C4-2B (cell line): ENCODE results near the gene TMEM201.

Experiments used
- CTCF ChIP-seq: fragments of 450-650 bp; conservative IDR thresholded peaks from 2 replicates; pipeline ENCODE4 v1.5.1; 2017; ENCODE audit warnings: mild to moderate bottlenecking
- ZFX ChIP-seq: fragments of 450-650 bp; IDR thresholded peaks from 2 replicates; pipeline ENCODE4 v1.6.1; 2017

- TF ChIP-seq CTCF (no peak), ZFX (no peak)
These were observed 17.7 kb downstream of the TMEM201 start for GRCh38 chr1:9606458-9606857.
